HG02678 (cell line): Measurements from ENCODE around the gene ERBB3.

Experiments used
- ATAC-seq: cut with Tn5 transposase; IDR thresholded peaks from one replicate; pipeline ENCODE4 v1.9.1; 2021; ENCODE audit warnings: mild to moderate bottlenecking, moderate library complexity; ENCODE audit not compliant: unreplicated experiment

ERBB3 gene

GRCh38 chr12:56078931-56079722, 838 bp upstream of the ERBB3 start:
- peak; percentile 79 for ATAC-seq

DNA sequence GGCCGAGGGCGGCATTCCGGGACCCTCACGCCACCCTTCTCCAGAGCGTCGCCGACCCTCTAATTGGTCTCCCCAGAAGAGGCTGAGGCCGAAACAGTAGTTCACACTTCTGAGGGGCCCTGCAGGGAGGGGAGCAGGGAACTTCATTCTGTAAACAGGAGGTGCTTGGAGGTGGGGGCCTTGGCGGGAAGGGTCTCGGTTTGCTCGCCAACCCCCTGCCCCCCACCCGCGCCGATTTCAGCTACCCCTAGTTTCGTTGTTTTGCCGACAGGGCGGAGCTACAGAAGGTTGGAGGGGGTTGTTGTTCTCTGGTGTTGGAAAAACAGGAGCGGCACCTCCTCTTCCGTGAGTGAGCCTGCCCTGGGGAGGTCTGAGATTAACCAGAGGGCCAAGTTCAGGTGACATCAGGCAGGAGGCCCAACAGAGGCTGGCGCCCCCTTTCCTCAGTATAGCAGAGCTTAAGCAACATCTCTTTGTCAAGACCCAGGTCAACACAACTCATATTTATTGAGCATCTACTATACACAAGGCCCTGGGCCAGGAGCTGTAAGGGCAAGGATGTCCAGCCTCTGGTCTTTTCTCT, 682 bp downstream of the ERBB3 start:
- ATAC-seq = no peak

GRCh38 chr12:56081393-56082347, 1.7 kb downstream of the ERBB3 start:
- ATAC-seq = no peak

GRCh38 chr12:56082382-56082781, 2.4 kb downstream of the ERBB3 start:
- no peak for ATAC-seq

- no peak for ATAC-seq
These were observed 3.0 kb downstream of the ERBB3 start for GRCh38 chr12:56082967-56083366.

GRCh38 chr12:56084958-56085543, 5.1 kb downstream of the ERBB3 start:
- ATAC-seq = no peak

GRCh38 chr12:56086096-56086495, 6.1 kb downstream of the ERBB3 start:
- no peak for ATAC-seq

DNA sequence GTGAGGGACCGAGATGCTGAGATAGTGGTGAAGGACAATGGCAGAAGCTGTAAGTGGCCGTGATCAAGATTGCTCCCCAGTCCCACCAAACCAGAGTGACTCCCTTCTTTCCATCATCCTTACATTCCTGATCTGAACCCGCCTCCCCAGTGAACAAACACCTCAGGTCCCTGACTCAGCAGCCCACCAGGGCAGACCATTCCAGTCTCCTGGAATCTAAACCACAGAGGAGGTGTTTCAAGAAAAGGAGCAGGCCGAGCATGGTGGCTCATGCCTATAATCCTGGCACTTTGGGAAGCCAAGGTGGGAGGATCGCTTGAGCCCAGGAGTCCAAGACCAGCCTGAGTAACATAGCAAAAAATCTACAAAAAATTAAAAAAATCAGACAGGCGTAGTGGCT, 6.6 kb downstream of the ERBB3 start:
- ATAC-seq = no peak

GRCh38 chr12:56087220-56087619, 7.3 kb downstream of the ERBB3 start:
- no peak for ATAC-seq

- ATAC-seq = no peak
These were observed 17.8 kb downstream of the ERBB3 start for GRCh38 chr12:56097738-56098137.

DNA sequence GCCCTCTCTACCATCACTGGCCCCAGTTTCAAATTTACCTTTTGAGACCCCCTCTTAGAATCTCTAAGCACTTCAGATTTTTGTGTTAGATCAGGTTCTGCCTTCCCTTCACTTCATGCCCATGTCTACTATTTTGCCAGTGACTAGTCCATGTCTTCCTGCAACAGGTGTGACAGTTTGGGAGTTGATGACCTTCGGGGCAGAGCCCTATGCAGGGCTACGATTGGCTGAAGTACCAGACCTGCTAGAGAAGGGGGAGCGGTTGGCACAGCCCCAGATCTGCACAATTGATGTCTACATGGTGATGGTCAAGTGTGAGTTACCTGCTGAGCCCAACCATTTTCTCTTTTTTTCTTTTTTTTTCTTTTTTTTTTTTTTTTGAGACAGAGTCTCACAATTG, 18.6 kb downstream of the ERBB3 start:
- no peak for ATAC-seq

DNA sequence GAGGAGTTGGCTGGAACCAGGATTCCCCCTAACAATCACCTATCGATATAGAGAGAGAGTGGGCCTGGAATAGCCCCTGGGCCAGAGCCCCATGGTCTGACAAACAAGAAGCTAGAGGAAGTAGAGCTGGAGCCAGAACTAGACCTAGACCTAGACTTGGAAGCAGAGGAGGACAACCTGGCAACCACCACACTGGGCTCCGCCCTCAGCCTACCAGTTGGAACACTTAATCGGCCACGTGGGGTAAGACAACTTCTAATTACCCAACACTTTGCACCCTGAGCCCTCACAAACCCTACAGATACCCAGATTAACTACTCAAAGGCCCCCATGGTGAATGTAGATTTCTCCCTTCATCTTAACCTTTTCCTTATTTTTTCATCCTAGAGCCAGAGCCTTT, 19.8 kb downstream of the ERBB3 start:
- no peak for ATAC-seq

DNA sequence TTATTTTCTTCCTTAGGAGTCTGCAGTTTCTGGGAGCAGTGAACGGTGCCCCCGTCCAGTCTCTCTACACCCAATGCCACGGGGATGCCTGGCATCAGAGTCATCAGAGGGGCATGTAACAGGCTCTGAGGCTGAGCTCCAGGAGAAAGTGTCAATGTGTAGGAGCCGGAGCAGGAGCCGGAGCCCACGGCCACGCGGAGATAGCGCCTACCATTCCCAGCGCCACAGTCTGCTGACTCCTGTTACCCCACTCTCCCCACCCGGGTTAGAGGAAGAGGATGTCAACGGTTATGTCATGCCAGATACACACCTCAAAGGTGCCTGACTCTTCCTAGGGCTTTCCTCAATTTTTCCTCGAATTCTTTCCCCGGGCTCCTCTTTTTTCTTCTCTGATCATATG, 21.1 kb downstream of the ERBB3 start:
- ATAC-seq = no peak

DNA sequence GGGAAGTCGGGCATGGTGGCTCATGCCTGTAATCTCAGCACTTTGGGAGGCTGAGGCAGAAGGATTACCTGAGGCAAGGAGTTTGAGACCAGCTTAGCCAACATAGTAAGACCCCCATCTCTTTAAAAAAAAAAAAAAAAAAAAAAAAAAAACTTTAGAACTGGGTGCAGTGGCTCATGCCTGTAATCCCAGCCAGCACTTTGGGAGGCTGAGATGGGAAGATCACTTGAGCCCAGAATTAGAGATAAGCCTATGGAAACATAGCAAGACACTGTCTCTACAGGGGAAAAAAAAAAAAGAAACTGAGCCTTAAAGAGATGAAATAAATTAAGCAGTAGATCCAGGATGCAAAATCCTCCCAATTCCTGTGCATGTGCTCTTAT, 22.7 kb downstream of the ERBB3 start:
- no peak for ATAC-seq

DNA sequence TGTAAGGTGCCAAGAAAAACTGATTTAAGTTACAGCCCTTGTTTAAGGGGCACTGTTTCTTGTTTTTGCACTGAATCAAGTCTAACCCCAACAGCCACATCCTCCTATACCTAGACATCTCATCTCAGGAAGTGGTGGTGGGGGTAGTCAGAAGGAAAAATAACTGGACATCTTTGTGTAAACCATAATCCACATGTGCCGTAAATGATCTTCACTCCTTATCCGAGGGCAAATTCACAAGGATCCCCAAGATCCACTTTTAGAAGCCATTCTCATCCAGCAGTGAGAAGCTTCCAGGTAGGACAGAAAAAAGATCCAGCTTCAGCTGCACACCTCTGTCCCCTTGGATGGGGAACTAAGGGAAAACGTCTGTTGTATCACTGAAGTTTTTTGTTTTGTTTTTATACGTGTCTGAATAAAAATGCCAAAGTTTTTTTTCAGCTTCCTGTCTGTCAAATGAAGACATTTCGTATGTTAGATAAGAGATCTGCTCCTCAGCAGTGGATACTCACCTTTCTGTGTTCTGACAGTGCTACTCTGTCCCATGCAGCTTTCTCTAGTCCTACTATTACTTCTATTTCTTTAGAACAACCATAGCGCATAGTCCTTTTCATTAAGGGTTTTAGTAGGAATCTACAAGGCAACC, 23.2 kb downstream of the ERBB3 start:
- no peak for ATAC-seq

- ATAC-seq = no peak
These were observed 23.8 kb downstream of the ERBB3 start for GRCh38 chr12:56103823-56104108.

DNA sequence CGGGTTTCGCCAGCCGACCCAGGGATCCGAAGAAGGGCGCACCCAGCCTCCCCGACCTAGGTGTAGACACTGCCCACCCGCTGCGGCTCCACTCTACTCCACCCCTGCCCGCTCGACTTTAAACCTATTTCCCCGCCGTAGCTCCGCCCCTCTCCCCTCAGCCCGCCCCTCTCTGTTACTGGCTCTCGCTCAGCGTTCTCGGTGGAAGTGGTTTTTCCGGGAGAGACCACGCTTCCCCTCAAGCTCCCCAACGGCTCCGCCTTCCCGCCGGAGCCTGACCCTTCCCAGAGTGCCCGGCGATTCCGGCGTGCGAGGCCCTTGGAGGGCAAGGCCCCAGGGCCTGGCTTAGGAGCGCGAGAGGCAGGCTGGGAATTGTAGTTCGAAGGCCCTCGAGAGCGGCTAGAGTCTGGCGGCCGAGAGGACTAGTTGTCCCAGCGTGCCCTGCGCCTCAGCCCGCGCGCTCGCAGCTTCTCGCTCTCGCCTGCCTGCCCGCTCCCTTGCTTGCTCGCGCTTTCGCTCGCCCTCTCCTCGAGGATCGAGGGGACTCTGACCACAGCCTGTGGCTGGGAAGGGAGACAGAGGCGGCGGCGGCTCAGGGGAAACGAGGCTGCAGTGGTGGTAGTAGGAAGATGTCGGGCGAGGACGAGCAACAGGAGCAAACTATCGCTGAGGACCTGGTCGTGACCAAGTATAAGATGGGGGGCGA, 24.3 kb downstream of the ERBB3 start, which contains the start of gene PA2G4:
Gene PA2G4 (plus strand): TSS at position 451 of the 706 bp plus-strand sequence. CDS start 179 bp downstream, at position 630.
- peak; percentile 92 for ATAC-seq

- ATAC-seq = peak; percentile 11
These were observed 25.0 kb downstream of the ERBB3 start for GRCh38 chr12:56104815-56105608.

DNA sequence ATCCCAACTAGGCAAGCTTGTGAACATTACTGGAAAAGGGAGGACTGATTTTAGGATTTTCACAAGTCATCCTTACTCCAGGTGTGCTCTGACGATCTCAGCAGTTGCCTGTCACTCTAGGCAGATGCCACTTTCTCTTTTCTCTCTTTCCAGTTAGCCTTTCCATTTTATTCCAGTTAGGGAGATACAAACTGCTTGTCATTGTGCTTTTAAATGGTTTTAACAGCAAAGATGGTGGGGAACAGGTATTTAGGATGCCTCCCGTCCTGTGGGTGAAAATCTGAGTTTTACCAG, 25.6 kb downstream of the ERBB3 start:
- ATAC-seq = no peak

DNA sequence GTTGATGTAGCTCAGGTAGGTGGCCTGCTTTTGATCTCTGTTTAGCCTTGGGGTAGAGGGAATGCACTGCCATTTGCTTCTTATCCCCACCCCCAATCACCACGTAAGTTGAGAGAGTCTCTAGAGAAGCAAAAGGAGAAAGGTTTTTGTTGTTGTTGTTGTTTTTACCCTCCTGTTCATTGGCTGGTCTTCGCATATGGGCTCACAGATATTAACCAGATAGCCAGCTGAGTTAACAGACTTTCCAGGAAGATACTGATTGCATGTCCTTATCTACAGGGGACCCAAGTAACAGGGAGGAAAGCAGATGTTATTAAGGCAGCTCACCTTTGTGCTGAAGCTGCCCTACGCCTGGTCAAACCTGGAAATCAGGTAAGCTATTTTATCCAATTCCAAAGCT, 27.3 kb downstream of the ERBB3 start:
- ATAC-seq = no peak
